ENCODE measurements around the gene ESR2. TPM values are rescaled to one million over a fixed set of nuclear protein-coding genes. Genes with fewer than 3 reads are reported as not detected.

The ESR2 gene
- total RNA-seq = 1 to 10 TPM in 1 of 4 donors, under 1 TPM in 1, not detected in 2; 0.14 to 1.4 TPM

DNA sequence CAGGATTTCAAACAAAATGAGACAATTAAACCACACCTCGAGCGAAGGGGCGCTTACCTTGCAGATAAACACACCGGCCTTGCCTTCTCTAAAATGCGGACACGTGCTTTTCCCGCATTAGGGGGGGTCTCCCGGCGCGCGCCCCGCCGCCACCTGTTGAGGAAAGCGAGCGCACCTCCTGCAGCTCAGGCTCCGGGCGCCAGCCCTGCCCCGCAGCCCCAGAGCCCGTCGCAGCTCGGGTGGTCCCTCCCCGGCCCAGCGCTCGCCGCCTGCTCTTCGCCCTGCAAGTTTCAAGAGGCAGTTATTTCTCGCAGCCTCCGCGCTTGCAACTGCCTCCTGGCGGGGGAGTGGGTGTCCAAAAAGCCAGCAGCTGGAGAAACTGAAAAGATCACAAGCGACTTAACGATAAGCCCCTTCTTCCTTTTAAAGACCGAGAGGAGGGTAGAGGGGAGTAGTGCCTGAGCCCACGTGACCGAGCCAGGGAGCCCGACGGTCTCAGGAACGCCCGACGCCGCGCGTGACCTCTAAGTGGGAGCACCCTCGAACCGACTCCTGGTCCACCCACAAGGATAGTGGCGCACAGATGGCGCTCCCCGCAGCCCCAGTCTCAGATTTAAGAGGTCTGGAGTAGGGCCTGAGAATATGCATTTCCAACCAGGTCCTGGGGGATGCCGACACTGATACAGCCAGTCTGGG, at the start of gene ESR2:
Gene ESR2 (minus strand): TSS at position 396 of the 696 bp plus-strand sequence. CDS start 11,386 bp downstream, outside the sequence.
- H3K36me3 ChIP-seq = no peaks in the 10 kb centered on the region
- intact Hi-C loops (cut with DNase I; ENCODE audit: low total_unique reads) (no loop called here), in situ Hi-C loops (cut with MboI; ENCODE audit: low pct_ligation_motif_present in 1 of 4, low pct_unique_long_range_greater_than_20kb in 1 of 4, low sequenced_read_pairs in 3 of 4) (loop anchor here in 1 of 4 donors (25.0 kb wide), 1 partner anchor 132 kb away; no protein-coding TSS in a partner anchor)
- TF ChIP-seq POLR2A (IDR thresholded peaks at IDR 0.05) = no peak
- TF ChIP-seq, protein P1, sequence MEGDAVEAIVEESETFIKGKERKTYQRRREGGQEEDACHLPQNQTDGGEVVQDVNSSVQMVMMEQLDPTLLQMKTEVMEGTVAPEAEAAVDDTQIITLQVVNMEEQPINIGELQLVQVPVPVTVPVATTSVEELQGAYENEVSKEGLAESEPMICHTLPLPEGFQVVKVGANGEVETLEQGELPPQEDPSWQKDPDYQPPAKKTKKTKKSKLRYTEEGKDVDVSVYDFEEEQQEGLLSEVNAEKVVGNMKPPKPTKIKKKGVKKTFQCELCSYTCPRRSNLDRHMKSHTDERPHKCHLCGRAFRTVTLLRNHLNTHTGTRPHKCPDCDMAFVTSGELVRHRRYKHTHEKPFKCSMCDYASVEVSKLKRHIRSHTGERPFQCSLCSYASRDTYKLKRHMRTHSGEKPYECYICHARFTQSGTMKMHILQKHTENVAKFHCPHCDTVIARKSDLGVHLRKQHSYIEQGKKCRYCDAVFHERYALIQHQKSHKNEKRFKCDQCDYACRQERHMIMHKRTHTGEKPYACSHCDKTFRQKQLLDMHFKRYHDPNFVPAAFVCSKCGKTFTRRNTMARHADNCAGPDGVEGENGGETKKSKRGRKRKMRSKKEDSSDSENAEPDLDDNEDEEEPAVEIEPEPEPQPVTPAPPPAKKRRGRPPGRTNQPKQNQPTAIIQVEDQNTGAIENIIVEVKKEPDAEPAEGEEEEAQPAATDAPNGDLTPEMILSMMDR (IDR thresholded peaks at IDR 0.05) = peak in 1 of 5 experiments; percentile 4
- H3K4me1 ChIP-seq = peaks cover 0 to 19% (median 15%) of the 10 kb centered on the region in 4 donors
- peaks cover 45% of the 10 kb centered on the region for H3K27me3 ChIP-seq
- H3K9me3 ChIP-seq = no peaks in the 10 kb centered on the region
- H3K4me3 ChIP-seq = peak within 1 kb of the TSS; percentile 4 to 41 (median 28)
- WGBS, 2 donors (ENCODE audit: low coverage in 1 of 2) = 2% methylated on average over 49 of the region's 49 CpGs; no CpG with 5 or more reads in 1 of the 2 donors
- DNase-seq = peak; percentile 37
- peak within 1 kb of the TSS in 2 of 4 donors; percentile 20 to 49 for H3K27ac ChIP-seq

DNA sequence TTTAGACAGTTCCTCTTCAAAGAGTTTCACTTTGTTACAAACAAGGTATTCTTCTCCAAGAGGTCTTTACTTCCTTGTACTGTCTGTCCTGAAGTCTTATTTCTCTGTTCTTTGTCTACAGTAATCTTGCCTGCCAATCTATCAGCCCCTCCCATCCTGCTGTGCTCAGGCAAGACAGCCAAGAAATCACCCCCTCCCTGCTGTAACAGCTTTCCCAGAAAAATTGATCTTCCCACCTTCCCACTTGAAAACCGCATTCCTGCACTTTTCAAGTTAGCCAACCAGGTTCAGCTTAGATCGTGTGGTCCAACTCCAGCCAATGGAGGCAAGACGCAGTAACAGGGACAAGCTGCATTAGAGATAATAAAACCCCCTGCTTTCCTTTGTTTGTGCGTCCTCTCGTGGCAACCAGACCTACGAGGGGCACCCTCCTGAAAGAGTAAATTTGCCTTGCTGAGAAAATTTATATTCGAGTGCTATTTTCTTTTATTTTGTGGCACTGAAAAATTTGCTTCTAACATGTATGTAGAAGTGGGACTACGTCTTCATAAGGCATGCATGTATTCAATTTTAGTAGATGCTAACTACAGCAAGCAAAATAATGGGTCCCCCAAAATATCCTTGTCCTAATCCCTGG, 46.5 kb upstream of the ESR2 start:
- in situ Hi-C loops (cut with MboI; ENCODE audit: low pct_ligation_motif_present in 1 of 4, low pct_unique_long_range_greater_than_20kb in 1 of 4, low sequenced_read_pairs in 3 of 4) = loop anchor here (10.0 to 25.0 kb wide), 3 partner anchors 134 to 297 kb away; no protein-coding TSS in a partner anchor
- Histone ChIP-seq H3K27me3 (no peaks in the 10 kb centered on the region), H3K36me3 (no peaks in the 10 kb centered on the region), H3K27ac (no peak overlapping the region), H3K4me1 (peaks cover 0 to 12% (median 5%) of the 10 kb centered on the region in 4 donors), H3K4me3 (no peak overlapping the region), H3K9me3 (no peaks in the 10 kb centered on the region)
- no peak for DNase-seq
- intact Hi-C loops (cut with DNase I; ENCODE audit: low total_unique reads) = loop anchor here (10.0 kb wide), 1 partner anchor 144 kb away; no protein-coding TSS in a partner anchor
- WGBS, 2 donors (ENCODE audit: low coverage in 1 of 2) = 96 to 100% methylated on average over 1 to 8 of the region's 8 CpGs
- no peak for TF ChIP-seq POLR2A (IDR thresholded peaks at IDR 0.05)
- TF ChIP-seq, protein P1 (IDR thresholded peaks at IDR 0.05) = no peak
- TF ChIP-seq EP300 (IDR thresholded peaks at IDR 0.05; ENCODE audit: low read depth) = no peak
- no peak for TF ChIP-seq POLR2AphosphoS5 (IDR thresholded peaks at IDR 0.05)

DNA sequence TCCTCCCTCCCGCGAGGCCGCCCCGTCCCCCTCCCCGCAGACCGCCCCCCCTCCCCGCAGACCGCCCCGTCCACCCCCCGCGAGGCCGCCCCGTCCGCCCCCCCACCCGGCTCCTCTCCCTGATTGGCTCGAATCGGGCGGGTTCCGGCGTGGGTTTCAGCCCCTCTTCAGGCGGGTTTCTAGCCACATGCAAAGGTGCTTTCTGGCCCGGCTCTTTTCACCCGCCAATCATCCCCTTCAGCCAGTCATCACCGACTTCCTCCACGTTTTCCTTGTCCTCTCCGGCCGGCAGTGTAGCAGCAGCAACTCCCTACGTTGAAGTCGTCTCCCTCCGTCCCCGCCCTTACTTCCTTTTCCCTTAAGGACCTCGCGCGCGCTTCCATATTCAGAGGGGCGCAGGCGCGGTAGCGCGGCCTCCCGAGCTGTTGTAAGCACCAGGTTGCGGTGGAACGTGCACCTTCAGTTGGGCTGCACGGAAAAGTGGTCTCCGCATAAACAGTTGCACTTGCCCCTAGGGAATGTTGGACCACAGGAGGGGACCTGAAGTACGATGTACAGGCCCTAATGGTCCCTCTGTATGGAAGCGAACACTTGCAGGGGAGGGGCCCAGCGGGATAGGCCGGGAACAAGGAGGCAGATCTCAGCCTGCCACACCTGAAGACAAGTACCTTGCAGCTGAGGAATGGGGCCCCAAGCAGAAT, 44.6 kb upstream of the ESR2 start:
- in situ Hi-C loops (cut with MboI; ENCODE audit: low pct_ligation_motif_present in 1 of 4, low pct_unique_long_range_greater_than_20kb in 1 of 4, low sequenced_read_pairs in 3 of 4) = loop anchor here in 3 of 4 donors (25.0 kb wide), 2 partner anchors 149 to 299 kb away; no protein-coding TSS in a partner anchor

More for the DNA sequence above, 44.6 kb upstream of the ESR2 start:
- intact Hi-C loops (cut with DNase I; ENCODE audit: low total_unique reads) = no loop called here
- Histone ChIP-seq H3K27ac (peak overlapping the region; percentile 86 to 95 (median 90)), H3K27me3 (no peaks in the 10 kb centered on the region), H3K36me3 (no peaks in the 10 kb centered on the region), H3K4me1 (peaks cover 0 to 12% (median 5%) of the 10 kb centered on the region in 4 donors), H3K4me3 (peak overlapping the region; percentile 55 to 80 (median 71)), H3K9me3 (no peaks in the 10 kb centered on the region)
- TF ChIP-seq POLR2A (IDR thresholded peaks at IDR 0.05) (peak; percentile 72), EP300 (IDR thresholded peaks at IDR 0.05; ENCODE audit: low read depth) (no peak), POLR2AphosphoS5 (IDR thresholded peaks at IDR 0.05) (peak; percentile 80 to 87 (median 84))
- TF ChIP-seq, protein P1 (IDR thresholded peaks at IDR 0.05) = no peak
- peak; percentile 96 for DNase-seq
- 3 to 20% methylated on average over 2 to 34 of the region's 49 CpGs for WGBS, 2 donors (ENCODE audit: low coverage in 1 of 2)

Data from transverse colon (tissue), 4 donors.